GF-D8 (cell line): ENCODE results near the gene MAP3K5.
A peak's percentile ranks its signal among the peaks of the same experiment; 100 is the strongest.

Experiments
- DNase-seq: peaks from one replicate; lab custom pipeline; 2025; lab: John Stamatoyannopoulos, UW

Gene MAP3K5

GRCh38 chr6:136772685-136773472, 19.4 kb downstream of the MAP3K5 start:
- DNase-seq, result no peak

GRCh38 chr6:136771306-136771705, 21.0 kb downstream of the MAP3K5 start:
- no peak for DNase-seq

- no peak for DNase-seq
Observed at GRCh38 chr6:136769759-136770158, 22.5 kb downstream of the MAP3K5 start.

GRCh38 chr6:136769124-136769523, 23.2 kb downstream of the MAP3K5 start:
- no peak for DNase-seq

GRCh38 chr6:136767570-136768309, 24.5 kb downstream of the MAP3K5 start:
- DNase-seq, result peak; percentile 19

- no peak for DNase-seq
Observed at GRCh38 chr6:136767103-136767502, 25.2 kb downstream of the MAP3K5 start.

- no peak for DNase-seq
Observed at GRCh38 chr6:136766274-136766673, 26.0 kb downstream of the MAP3K5 start.

GRCh38 chr6:136764517-136764993, 27.7 kb downstream of the MAP3K5 start:
- DNase-seq, result no peak

GRCh38 chr6:136763716-136764516, 28.4 kb downstream of the MAP3K5 start:
- DNase-seq, result no peak

GRCh38 chr6:136763255-136763654, 29.0 kb downstream of the MAP3K5 start:
- DNase-seq, result no peak

- DNase-seq, result no peak
Observed at GRCh38 chr6:136762022-136762975, 30.0 kb downstream of the MAP3K5 start.

GRCh38 chr6:136761227-136761922, 30.9 kb downstream of the MAP3K5 start:
- DNase-seq, result peak; percentile 54

- peak; percentile 23 for DNase-seq
Observed at GRCh38 chr6:136760781-136761180, 31.5 kb downstream of the MAP3K5 start.

GRCh38 chr6:136757150-136757549, 35.1 kb downstream of the MAP3K5 start:
- DNase-seq, result no peak

- no peak for DNase-seq
Observed at GRCh38 chr6:136754820-136755219, 37.5 kb downstream of the MAP3K5 start.

- DNase-seq, result no peak
Observed at GRCh38 chr6:136753624-136754023, 38.7 kb downstream of the MAP3K5 start.

- no peak for DNase-seq
Observed at GRCh38 chr6:136752554-136752953, 39.7 kb downstream of the MAP3K5 start.

- DNase-seq, result no peak
Observed at GRCh38 chr6:136751991-136752390, 40.3 kb downstream of the MAP3K5 start.

GRCh38 chr6:136751522-136751956, 40.7 kb downstream of the MAP3K5 start:
- peak; percentile 25 for DNase-seq

- no peak for DNase-seq
Observed at GRCh38 chr6:136750696-136751521, 41.4 kb downstream of the MAP3K5 start.
